Spleen (tissue), 7 donors: ENCODE data around the gene GAGE12F.
"Not testable (repeated sequence)": the region's sequence is repeated elsewhere in the genome, so short reads cannot be mapped to it uniquely, and the experiment has no call there.

Source experiments
- POLR2A ChIP-seq, 3 donors: fragments of 450-650 bp; IDR thresholded peaks; one replicate each; pipeline ENCODE4 v1.5.1; 2017; ENCODE audit warnings: antibody characterized with exemption in 3 of 3, mild to moderate bottlenecking in 1 of 3
- POLR2AphosphoS5 ChIP-seq, 3 donors: sonication (generic); formaldehyde crosslinking; IDR thresholded peaks; one replicate each; pipeline ENCODE4 v1.5.1; 2017; ENCODE audit warnings: antibody characterized with exemption in 3 of 3
- TF ChIP-seq, protein P1 (sequence below), 11 experiments: fragments of 200-600 bp in 7 of 11; fragments of 450-650 bp in 4 of 11; sonication (generic) in 4 of 11; IDR thresholded peaks in 8 of 11; conservative IDR thresholded peaks in 3 of 11; 1 replicate in 7 of 11; 2 replicates in 4 of 11; pipeline versions ENCODE4 v1.4.0 to v1.8.0; 2016 to 2021; ENCODE audit warnings: antibody characterized with exemption in 11 of 11, inconsistent platforms in 4 of 11, mild to moderate bottlenecking in 1 of 11
- donor health status: DM: no; HTN: no; CAD: no; lungs with moderate emphysema.
- donor health status: DM: no; HTN: no; CAD: no.
- donor health status: DM: no; HTN: no; CAD: no.

DNA sequence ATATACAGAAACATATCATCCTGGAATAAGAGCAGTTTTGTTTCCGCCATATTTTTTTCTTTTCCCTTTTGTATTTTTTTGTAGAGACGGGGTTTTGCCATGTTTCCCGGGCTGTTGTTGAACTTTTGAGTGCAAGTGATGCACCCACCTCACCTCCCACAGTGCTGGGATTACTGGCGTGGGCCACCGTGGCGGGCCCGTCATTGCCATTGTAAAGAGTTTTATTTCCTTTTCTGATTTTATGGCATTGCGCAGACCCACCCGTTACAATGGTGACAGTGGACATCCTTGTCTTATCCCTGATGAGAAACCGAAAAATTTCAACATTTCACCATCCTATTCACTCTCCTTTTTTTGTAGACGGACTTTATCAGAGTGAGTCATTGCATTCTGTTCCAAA, 8.1 kb downstream of the GAGE12F start:
- TF ChIP-seq, protein P1, sequence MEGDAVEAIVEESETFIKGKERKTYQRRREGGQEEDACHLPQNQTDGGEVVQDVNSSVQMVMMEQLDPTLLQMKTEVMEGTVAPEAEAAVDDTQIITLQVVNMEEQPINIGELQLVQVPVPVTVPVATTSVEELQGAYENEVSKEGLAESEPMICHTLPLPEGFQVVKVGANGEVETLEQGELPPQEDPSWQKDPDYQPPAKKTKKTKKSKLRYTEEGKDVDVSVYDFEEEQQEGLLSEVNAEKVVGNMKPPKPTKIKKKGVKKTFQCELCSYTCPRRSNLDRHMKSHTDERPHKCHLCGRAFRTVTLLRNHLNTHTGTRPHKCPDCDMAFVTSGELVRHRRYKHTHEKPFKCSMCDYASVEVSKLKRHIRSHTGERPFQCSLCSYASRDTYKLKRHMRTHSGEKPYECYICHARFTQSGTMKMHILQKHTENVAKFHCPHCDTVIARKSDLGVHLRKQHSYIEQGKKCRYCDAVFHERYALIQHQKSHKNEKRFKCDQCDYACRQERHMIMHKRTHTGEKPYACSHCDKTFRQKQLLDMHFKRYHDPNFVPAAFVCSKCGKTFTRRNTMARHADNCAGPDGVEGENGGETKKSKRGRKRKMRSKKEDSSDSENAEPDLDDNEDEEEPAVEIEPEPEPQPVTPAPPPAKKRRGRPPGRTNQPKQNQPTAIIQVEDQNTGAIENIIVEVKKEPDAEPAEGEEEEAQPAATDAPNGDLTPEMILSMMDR (IDR thresholded peaks at IDR 0.05 in 8 of 11, conservative IDR thresholded peaks at IDR 0.05 in 3 of 11): not testable (repeated sequence)
- TF ChIP-seq POLR2AphosphoS5, POLR2A (IDR thresholded peaks at IDR 0.05): not testable (repeated sequence)
